Measurements from ENCODE around the gene BUD13.

The BUD13 gene

DNA sequence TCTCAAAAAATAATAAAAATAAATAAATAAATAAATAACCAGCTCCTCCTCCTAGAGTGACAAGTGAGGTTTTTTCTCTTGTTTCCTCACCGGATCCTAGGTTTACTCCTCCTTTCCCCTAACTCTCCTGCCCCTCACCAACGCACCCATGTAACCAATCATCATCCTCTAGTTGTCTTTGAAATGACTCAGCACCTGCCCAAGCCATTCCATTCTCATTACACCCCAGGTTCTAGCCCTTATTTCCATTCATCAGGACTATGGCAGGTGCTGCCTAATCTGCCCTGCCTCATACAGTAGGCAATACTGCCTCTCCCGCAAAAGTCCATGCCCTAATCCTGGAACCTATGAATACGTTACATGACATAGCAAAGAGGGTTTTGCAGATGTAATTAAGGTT, 60.4 kb downstream of the BUD13 start:
- DNase-seq: no peak

DNA sequence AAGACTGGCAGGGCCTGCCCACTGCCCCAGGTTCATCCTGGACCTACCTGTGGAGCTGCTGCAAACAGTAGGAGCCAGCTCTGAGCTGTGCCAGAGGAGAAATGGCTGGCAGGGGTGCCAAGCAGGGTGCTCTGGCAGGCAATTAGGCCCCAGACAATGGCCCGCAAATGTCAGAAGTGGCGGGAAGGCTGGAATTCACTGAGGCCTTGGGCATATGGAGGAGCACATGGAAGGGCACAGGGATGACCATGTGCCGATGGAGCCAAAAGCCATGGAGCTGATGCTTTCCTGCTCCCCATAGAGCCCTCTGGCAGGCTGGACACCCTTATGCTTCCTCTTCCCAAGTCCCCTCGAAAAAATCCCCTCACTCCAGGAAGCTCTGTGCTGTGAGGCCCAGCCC, 62.0 kb downstream of the BUD13 start:
- no peak for DNase-seq

DNA sequence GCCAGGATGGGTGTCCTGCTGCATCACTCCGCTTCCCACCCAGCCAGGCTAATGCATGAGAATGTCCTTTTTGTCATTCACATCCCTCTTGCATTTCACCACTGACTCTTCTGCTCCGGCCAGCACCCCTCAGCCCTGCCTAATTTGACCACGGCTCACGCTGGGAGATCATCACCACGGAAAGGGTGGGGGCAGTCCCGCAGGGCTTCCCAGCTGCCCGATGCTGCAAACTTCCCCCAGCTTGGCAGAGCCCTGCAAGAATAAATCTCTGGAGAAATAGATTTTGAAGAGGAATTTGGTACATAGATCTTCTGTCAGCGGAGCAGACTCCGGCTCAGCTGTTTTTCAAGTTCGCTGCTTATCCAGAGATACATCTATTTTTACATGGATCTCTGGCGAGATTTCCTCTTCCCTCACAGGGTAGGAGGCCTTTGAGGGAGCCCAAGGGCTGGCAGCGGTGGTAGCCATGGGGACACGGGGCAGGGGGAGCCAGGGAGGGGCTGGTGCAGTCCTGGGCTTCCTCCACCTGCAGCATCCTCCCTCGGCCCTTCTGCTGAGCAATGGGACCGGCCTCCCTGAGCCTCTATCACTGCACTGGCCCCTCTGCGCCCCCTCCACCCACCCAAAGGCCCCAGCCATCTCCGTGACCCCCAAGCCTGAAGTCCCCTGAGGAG, 62.6 kb downstream of the BUD13 start:
- DNase-seq: no peak

DNA sequence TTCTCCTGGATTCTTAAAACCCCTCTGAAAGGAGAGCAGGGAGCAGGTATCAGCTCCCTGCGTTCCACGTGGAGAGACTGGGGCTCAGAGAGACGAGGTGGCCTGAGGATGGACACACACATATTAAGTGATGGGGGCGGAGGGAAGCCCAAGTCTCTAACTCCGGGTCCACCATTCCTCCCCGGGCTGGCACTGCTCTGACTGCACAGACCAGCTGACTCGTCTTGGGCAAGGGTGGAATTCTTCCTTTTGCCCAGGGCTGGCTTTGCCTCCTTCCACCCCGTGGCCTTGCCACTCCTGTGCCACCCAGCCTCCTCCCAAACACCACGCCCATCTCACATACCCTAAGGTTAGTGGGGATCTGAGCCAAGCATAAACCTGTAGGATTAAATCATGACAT, 65.0 kb downstream of the BUD13 start:
- DNase-seq: no peak

DNA sequence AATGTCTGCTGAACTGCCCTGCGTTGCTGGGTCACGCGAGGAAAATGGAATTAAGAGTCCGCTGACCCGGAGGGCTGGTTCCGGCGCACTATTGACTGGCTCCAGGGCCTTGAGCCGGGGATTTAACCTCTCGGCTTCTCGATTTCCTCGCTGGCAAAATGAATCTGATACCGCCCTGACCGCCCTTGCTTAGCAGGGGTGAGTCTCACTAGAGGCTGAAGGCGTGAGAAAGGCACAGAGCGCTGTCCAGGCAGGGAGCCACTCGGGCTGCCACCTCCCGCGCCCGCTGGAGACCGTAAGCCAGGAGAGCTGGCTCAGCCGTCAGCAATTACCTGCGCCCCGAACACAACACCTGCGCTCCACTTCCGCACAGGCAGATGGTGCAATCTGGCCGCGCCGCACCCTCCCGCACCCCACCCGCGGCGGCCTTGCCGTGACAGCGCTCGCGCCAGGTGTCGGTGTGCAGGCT, 65.6 kb downstream of the BUD13 start:
- DNase-seq: peak; percentile 53

DNA sequence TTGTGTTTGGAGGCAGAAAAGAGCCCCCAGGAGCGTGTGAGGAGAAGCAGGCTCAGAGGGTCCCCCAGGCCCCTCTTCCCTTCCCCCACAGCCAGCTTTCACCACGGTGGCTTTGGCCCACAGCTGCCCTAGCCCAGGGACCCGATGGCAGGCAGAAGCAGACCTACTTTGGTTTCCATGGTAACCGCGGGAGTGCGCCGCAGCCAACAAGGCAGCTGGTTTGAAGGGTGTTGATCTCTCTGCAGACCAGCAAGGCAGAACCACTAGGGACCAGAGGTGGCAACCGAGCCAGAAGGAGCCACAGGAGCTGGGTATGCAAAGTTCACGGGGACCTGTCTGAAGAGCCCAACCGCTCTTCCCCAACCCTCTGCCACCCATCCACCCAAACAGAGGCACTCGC, 69.4 kb downstream of the BUD13 start:
- DNase-seq: peak; percentile 96

DNA sequence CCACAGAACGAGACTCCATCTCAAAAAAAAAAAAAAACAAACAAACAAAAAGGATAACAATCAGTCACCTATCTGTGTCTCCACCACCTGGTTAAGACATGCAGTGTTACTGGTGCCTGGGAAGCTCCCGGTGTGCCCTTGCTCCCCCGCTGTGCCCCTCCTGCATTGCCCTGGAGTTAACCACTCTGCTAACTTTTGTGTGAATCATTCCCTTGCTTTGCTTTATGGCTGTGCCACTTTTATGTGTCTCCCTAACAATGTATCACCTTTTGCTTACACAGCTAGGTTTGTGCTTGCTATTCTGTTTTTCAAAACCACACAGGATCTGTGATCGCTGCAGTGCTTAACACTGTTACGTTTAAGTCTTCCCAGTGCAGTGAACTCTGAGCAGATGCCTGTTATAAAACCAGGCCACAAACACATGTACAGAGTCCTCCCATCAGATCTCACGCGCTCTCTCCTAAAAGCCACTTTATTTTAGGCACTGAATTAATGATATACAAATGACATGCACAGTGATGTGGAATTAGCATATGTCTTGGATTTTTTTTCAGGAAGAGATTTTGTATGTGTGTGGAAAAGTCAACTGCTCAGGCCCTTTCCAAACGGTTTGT, 69.9 kb downstream of the BUD13 start:
- no peak for DNase-seq

DNA sequence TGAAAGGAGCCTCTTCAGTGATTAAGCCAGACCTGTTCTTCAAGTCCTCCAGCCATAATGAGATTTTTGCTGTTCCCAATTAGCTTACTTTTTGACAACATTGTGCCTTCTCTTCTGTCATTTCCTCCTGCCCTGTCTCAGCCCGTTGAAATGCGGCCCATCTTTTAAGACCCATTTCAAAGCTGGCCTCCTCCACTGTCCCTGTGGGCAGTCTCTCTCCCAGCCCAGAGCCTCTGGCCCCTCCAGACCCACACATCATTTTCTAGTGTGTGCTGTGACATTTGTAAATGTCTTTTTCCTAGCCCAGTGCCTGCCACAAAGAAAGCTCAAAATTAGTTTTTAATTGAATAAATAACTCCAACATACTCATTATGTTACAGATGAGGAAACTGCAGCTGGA, 70.9 kb downstream of the BUD13 start:
- no peak for DNase-seq

DNA sequence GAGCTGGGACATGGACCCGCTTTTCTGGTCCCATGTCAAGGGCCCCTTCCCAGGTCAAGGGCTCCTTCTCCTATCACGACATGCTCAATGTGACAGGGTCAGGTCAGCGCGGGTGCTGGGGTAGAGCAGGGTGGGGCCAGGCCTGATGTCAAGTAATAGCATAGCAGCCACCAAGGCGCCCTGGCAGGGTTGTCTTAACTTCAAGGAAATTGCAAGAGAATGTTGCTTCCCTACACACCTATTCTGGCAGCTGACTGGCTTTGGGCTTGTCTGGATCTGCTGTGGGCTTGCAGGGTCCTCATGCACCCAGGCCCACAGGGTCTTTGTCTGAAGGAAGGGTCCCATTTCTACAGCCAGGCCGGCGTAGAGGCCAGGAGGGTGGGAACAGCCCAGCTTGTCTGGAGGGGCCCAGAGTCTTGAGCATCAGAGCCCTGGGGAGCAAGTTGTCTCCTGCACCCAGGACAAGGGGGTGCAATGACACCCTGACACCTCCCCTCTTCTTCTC, 71.4 kb downstream of the BUD13 start:
- DNase-seq: no peak

DNA sequence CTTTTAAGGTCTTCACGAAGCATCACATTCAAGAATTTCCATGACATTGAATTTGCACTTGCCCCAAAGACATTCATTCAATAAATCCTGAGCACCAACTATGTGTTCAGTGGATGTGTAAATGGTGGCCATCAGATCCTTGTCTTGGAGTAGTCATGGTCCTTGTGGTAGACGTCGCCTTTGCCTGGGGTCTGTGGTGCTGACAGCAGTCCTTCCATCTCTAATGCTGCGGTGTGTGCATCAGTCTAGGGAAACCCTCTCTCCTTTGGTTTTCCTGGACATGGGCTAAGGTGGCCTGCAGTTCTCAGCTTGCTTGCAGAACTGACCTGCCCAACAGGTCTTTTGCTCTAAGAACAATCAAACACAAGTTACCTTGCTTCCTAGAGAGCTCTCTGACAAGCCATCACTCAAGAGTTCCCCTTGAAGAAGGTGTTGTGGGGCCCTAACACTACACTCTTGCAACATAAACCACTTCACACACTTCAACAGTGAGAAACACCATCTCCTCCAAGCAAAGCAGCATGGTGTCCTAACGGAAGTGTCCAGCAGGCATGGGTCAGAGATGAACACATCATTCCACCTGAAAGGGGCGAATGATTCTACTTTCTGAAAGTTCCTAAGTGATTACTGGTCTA, 72.1 kb downstream of the BUD13 start:
- DNase-seq: no peak
